ENCODE results near the gene SEL1L3. TPM values are rescaled to one million over a fixed set of nuclear protein-coding genes. Genes with fewer than 3 reads are reported as not detected.

Gene SEL1L3
- total RNA-seq, 1 donor from 2014 or later: 62.7 TPM

DNA sequence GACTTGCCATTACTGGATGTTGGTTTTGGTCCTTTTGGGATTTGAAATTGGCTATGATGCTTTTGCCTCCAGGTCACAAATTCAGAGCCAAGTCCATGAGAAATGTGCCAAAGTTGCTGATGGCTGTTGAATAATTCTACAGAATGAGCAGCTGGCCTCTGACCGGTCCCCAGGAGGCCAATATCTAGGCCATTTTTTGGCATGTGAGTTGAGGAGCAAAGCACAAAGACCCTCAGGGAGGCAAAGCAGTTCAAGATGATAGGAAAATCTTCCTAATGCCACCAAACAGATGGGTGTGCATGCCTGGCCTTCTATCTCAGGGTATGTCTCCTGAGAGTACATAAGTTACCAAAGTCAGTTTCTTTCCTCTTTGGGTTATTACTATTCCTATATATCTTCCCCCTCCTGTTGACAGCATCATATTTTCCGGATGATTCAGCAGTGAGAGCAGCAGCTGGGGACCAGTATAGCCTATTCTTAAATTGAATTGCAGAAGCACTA, 44.4 kb downstream of the SEL1L3 start:
- Mint-ChIP-seq H3K36me3 (ENCODE audit: insufficient read depth) (peaks cover 29% of the 10 kb centered on the region), H3K9me3 (ENCODE audit: low read depth) (no peaks in the 10 kb centered on the region), H3K27me3 (no peaks in the 10 kb centered on the region), H3K27ac (no peak overlapping the region), H3K4me1 (ENCODE audit: low read depth) (peaks cover 13% of the 10 kb centered on the region), H3K4me3 (ENCODE audit: low read depth) (no peak overlapping the region)
- TF ChIP-seq, protein P1, sequence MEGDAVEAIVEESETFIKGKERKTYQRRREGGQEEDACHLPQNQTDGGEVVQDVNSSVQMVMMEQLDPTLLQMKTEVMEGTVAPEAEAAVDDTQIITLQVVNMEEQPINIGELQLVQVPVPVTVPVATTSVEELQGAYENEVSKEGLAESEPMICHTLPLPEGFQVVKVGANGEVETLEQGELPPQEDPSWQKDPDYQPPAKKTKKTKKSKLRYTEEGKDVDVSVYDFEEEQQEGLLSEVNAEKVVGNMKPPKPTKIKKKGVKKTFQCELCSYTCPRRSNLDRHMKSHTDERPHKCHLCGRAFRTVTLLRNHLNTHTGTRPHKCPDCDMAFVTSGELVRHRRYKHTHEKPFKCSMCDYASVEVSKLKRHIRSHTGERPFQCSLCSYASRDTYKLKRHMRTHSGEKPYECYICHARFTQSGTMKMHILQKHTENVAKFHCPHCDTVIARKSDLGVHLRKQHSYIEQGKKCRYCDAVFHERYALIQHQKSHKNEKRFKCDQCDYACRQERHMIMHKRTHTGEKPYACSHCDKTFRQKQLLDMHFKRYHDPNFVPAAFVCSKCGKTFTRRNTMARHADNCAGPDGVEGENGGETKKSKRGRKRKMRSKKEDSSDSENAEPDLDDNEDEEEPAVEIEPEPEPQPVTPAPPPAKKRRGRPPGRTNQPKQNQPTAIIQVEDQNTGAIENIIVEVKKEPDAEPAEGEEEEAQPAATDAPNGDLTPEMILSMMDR (IDR thresholded peaks at IDR 0.05; ENCODE audit: unreplicated experiment): no peak
- DNase-seq (ENCODE audit: low spot score, unreplicated experiment): no peak

DNA sequence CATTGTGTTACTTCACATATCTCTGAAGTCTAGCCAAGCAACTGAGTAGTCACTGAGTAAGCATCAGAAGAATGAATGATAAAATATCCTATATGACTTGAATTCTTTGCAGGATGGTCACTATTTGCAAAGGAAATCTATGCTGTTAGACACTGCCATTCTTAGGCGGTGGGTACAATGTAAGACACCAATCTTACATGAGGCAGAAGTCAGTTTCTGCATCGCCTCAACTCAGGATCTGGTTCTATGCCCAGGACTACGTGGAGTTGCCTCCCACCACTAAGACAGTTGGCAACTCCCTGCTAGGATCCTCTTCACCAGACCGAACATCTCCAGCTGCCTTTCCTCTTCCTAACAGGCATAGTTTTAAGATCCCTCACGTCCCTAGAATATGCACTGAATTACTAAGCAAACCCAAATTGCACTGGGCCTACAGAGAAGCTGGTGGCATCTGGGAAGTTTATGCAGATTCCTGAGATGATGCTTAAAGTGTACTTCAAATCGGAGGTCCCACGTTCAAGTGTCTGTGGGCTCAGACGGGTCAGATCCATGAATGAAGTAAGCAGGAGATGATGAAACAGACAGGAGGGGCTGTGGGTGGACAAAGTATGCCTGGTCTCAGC, 45.6 kb downstream of the SEL1L3 start:
- H3K27me3 Mint-ChIP-seq: no peaks in the 10 kb centered on the region
- no peak overlapping the region for H3K4me3 Mint-ChIP-seq (ENCODE audit: low read depth)
- no peak overlapping the region for H3K27ac Mint-ChIP-seq
- peaks cover 28% of the 10 kb centered on the region for H3K36me3 Mint-ChIP-seq (ENCODE audit: insufficient read depth)
- DNase-seq (ENCODE audit: low spot score, unreplicated experiment): no peak
- H3K9me3 Mint-ChIP-seq (ENCODE audit: low read depth): no peaks in the 10 kb centered on the region
- TF ChIP-seq, protein P1 (IDR thresholded peaks at IDR 0.05; ENCODE audit: unreplicated experiment): no peak
- peaks cover 17% of the 10 kb centered on the region for H3K4me1 Mint-ChIP-seq (ENCODE audit: low read depth)

DNA sequence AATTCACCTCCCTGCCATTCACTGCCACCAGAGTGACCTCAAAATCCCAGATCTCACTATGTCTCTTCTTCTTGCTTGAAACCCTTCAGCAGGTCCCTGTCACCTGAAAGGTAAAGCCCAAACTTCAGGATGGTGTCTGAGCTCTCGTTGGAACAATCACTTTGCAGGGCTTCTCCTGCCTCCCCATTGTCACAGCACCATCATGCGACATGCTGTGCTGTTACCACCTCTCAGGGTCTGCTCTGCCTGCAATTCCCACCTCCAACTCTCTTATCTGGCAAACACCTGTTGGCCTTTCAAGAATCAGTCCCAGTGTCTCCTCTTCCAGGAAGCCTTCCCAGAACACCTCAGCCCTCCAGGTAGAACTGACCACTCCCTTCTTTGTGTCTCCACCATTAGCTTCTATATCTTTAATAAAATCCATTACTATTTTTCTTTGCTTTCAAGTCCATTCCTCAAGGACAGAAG, 46.2 kb downstream of the SEL1L3 start:
- Mint-ChIP-seq H3K36me3 (ENCODE audit: insufficient read depth) (peaks cover 28% of the 10 kb centered on the region), H3K27ac (no peak overlapping the region)
- TF ChIP-seq, protein P1 (IDR thresholded peaks at IDR 0.05; ENCODE audit: unreplicated experiment): no peak

DNA sequence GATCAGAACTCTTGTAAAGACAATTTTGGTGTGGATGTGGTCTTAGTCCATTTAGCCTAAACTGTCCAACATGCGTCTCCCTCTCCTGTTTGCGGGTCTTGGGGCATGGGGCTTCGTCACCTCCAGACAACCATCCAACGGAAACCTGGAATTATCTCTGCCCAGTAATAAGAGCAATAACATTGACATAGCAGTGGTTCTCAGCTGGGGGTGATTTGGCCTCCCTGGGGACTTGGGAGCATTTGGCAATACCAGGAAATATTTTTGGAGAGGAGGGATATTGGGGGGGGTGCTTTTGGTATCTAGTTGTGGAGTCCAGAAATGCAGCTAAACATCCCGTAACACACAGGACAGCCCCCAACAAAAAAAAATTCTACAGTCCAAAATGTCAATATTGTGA, 47.2 kb downstream of the SEL1L3 start:
- H3K4me1 Mint-ChIP-seq (ENCODE audit: low read depth): peaks cover 24% of the 10 kb centered on the region
- TF ChIP-seq, protein P1 (IDR thresholded peaks at IDR 0.05; ENCODE audit: unreplicated experiment): no peak
- H3K27ac Mint-ChIP-seq: no peak overlapping the region
- H3K36me3 Mint-ChIP-seq (ENCODE audit: insufficient read depth): peaks cover 33% of the 10 kb centered on the region
- DNase-seq (ENCODE audit: low spot score, unreplicated experiment): no peak
- no peaks in the 10 kb centered on the region for H3K9me3 Mint-ChIP-seq (ENCODE audit: low read depth)
- no peak overlapping the region for H3K4me3 Mint-ChIP-seq (ENCODE audit: low read depth)
- no peaks in the 10 kb centered on the region for H3K27me3 Mint-ChIP-seq

More for the DNA sequence above, 46.2 kb downstream of the SEL1L3 start:
- H3K4me3 Mint-ChIP-seq (ENCODE audit: low read depth): no peak overlapping the region
- H3K4me1 Mint-ChIP-seq (ENCODE audit: low read depth): peaks cover 19% of the 10 kb centered on the region
- H3K27me3 Mint-ChIP-seq: no peaks in the 10 kb centered on the region
- DNase-seq (ENCODE audit: low spot score, unreplicated experiment): no peak
- H3K9me3 Mint-ChIP-seq (ENCODE audit: low read depth): no peaks in the 10 kb centered on the region

DNA sequence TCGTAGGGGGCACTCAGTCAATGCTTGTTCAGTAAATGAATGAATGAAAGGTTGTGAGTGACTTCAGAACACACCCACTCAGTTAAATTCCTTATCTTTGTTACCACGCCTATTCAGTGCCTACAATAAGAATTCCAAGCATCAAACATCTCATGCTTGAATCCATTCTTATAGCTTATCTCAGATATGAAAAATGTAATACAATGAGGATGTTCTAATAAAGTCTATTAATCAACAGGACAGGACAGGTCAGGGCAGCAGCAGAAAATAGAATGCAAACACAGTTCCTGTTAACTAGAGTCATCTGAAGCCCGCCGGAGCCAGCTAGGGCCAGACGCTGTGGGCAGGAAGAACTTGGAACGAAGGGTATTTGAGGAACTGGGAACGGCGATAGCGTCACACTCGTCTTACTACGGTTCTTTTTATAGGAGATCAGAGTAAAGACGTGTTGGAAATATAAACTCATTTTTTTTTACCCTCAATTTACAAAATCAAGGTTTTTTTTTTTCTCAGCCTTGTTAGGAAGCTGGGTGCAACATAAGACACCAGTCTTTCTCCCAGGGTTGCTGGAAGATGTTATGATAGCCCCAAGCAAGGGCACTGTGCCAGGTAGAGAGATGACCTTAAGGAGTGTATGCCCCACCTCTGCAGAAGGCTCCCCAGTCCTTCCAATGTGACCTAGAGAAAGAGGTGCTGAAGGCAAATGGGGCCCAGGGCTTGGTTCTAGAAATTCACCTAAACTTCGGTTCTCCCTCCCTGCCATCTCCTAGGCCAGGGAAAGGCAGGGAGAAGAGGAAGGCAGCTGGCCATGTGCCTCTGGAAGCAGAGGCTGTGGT, 48.3 kb downstream of the SEL1L3 start:
- no peaks in the 10 kb centered on the region for H3K27me3 Mint-ChIP-seq
- no peak for DNase-seq (ENCODE audit: low spot score, unreplicated experiment)
- peaks cover 32% of the 10 kb centered on the region for H3K36me3 Mint-ChIP-seq (ENCODE audit: insufficient read depth)
- peaks cover 24% of the 10 kb centered on the region for H3K4me1 Mint-ChIP-seq (ENCODE audit: low read depth)
- TF ChIP-seq, protein P1 (IDR thresholded peaks at IDR 0.05; ENCODE audit: unreplicated experiment): no peak
- no peaks in the 10 kb centered on the region for H3K9me3 Mint-ChIP-seq (ENCODE audit: low read depth)
- H3K27ac Mint-ChIP-seq: peak overlapping the region; percentile 64
- H3K4me3 Mint-ChIP-seq (ENCODE audit: low read depth): no peak overlapping the region
